Activated naive CD4-positive, alpha-beta T cell treated with anti-CD3 and anti-CD28 coated beads, Interleukin-2, amount 50 U/mL, for 72 hours (primary cell): ENCODE data around the gene GTSE1. TPM values are rescaled to one million over a fixed set of nuclear protein-coding genes. Genes with fewer than 3 reads are reported as not detected.

Source experiments
- total RNA-seq, 2 donors: library from RNA; stranded (reverse); gene quantifications; one replicate each; pipeline ENCODE4 v1.2.3, GENCODE V29; 2022

The GTSE1 gene
- total RNA-seq, 2 donors from 2014 or later, result 53.1 to 56.1 TPM

Other genes starting within 250 kb of the GTSE1 start
- gene PPARA, start 146.3 kb upstream of the GTSE1 start, total RNA-seq, result 10 to 100 TPM; 10.8 to 13.1 TPM
- 1 to 10 TPM; 7.5 to 8.8 TPM for gene CDPF1, start 46.6 kb upstream of the GTSE1 start, total RNA-seq
- under 1 TPM in 1 of 2 donors, not detected in 1; 0.04 TPM for gene PKDREJ, start 33.5 kb upstream of the GTSE1 start, total RNA-seq
- 10 to 100 TPM; 11.3 to 16.3 TPM for gene TTC38, start 28.9 kb upstream of the GTSE1 start, total RNA-seq
- gene TRMU, start 38.8 kb downstream of the GTSE1 start, total RNA-seq, result 10 to 100 TPM; 89.3 to 94.1 TPM
- 1 to 10 TPM in 1 of 2 donors, under 1 TPM in 1; 0.54 to 1.1 TPM for gene CELSR1, start 240.8 kb downstream of the GTSE1 start, total RNA-seq